Mesodermal cell (in vitro differentiated cells): ENCODE measurements around the gene PHETA2. TPM values are rescaled to one million over a fixed set of nuclear protein-coding genes. Genes with fewer than 3 reads are reported as not detected.
A peak's percentile ranks its signal among the peaks of the same experiment; 100 is the strongest.

Experiments
- H3K27ac ChIP-seq: 2 replicates; pipeline ENCODE4 v1.7.0; 2013; ENCODE audit warnings: mild to moderate bottlenecking, low read depth, low read length, moderate library complexity; ENCODE audit not compliant: severe bottlenecking
- H3K36me3 ChIP-seq: 2 replicates; pipeline ENCODE4 v1.7.1; 2013; ENCODE audit warnings: mild to moderate bottlenecking, low read length, moderate library complexity; ENCODE audit not compliant: control insufficient read depth, insufficient read depth
- H3K4me1 ChIP-seq: one replicate; pipeline ENCODE4 v1.7.1; 2013; ENCODE audit warnings: mild to moderate bottlenecking, low read length; ENCODE audit not compliant: insufficient read depth, control insufficient read depth, poor library complexity, severe bottlenecking
- H3K4me3 ChIP-seq: 2 replicates; pipeline ENCODE4 v1.7.0; 2013; ENCODE audit warnings: low read length, control low read depth, mild to moderate bottlenecking; ENCODE audit not compliant: insufficient read depth, poor library complexity, severe bottlenecking; ENCODE audit errors: extremely low read depth
- H3K9me3 ChIP-seq: 2 replicates; pipeline ENCODE4 v1.7.1; 2013; ENCODE audit warnings: mild to moderate bottlenecking, low read length, moderate library complexity; ENCODE audit not compliant: control insufficient read depth
- WGBS, 2 experiments: methylation state at CpG; one replicate each; pipeline ENCODE4 v1.1.5; 2013; ENCODE audit warnings: missing lambda C conversion rate in 2 of 2; ENCODE audit not compliant: insufficient coverage in 2 of 2; 5-methylcytosine and 5-hydroxymethylcytosine counted together
- polyA plus RNA-seq, 2 experiments: library from polyadenylated mRNA; stranded (reverse); fragments of 50-300 nt; gene quantifications; one replicate each; pipeline ENCODE4 v1.2.3, GENCODE V29; 2013

Gene PHETA2
- polyA plus RNA-seq (2013, experiment 1 of 2), result 2.9 TPM
- polyA plus RNA-seq (2013, experiment 2 of 2), result 1.9 TPM

- no peak within 1 kb of the TSS for H3K27ac ChIP-seq
- 20 to 30% methylated on average over 30 to 43 of the region's 55 CpGs for WGBS, 2 experiments
- H3K9me3 ChIP-seq, result no peaks in the 10 kb centered on the region
- peak within 1 kb of the TSS; percentile 22 for H3K4me3 ChIP-seq
- H3K4me1 ChIP-seq, result peaks cover 3% of the 10 kb centered on the region
- no peaks in the 10 kb centered on the region for H3K36me3 ChIP-seq
These were observed at the start of gene PHETA2 for GRCh38 chr22:42074132-42074811. Gene PHETA2, plus strand, starts transcription at chr22:42074248. Its CDS starts 3,046 bp downstream, at chr22:42077294.

GRCh38 chr22:42025421-42025820 is 48.6 kb upstream of the PHETA2 start:
- no peaks in the 10 kb centered on the region for H3K4me1 ChIP-seq
- 80 to 91% methylated on average over 1 of the region's 1 CpG for WGBS, 2 experiments

GRCh38 chr22:42026705-42027104 is 47.3 kb upstream of the PHETA2 start:
- WGBS, 2 experiments, result 90 to 93% methylated on average over 9 of the region's 10 CpGs
- Histone ChIP-seq H3K4me3 (no peak overlapping the region), H3K36me3 (no peaks in the 10 kb centered on the region), H3K4me1 (peaks cover 4% of the 10 kb centered on the region), H3K27ac (no peak overlapping the region), H3K9me3 (no peaks in the 10 kb centered on the region)

More at GRCh38 chr22:42025421-42025820, 48.6 kb upstream of the PHETA2 start:
- H3K27ac ChIP-seq, result no peak overlapping the region
- no peaks in the 10 kb centered on the region for H3K9me3 ChIP-seq
- H3K4me3 ChIP-seq, result no peak overlapping the region
- H3K36me3 ChIP-seq, result no peaks in the 10 kb centered on the region

- Histone ChIP-seq H3K27ac (no peak overlapping the region), H3K36me3 (no peaks in the 10 kb centered on the region), H3K4me1 (peaks cover 6% of the 10 kb centered on the region), H3K9me3 (peaks cover 10% of the 10 kb centered on the region), H3K4me3 (no peak overlapping the region)
- 88 to 96% methylated on average over 4 to 5 of the region's 5 CpGs for WGBS, 2 experiments
These were observed 40.5 kb upstream of the PHETA2 start for GRCh38 chr22:42033263-42034181.

GRCh38 chr22:42035256-42035655 is 38.8 kb upstream of the PHETA2 start:
- Histone ChIP-seq H3K36me3 (no peaks in the 10 kb centered on the region), H3K4me3 (no peak overlapping the region), H3K4me1 (peaks cover 6% of the 10 kb centered on the region), H3K9me3 (peaks cover 10% of the 10 kb centered on the region), H3K27ac (no peak overlapping the region)
- WGBS, 2 experiments, result 74 to 93% methylated on average over 7 of the region's 8 CpGs

- 75 to 90% methylated on average over 2 of the region's 5 CpGs for WGBS, 2 experiments
- H3K36me3 ChIP-seq, result no peaks in the 10 kb centered on the region
These were observed 34.8 kb upstream of the PHETA2 start for GRCh38 chr22:42039271-42039670.

GRCh38 chr22:42041784-42042183 is 32.3 kb upstream of the PHETA2 start:
- no peaks in the 10 kb centered on the region for H3K36me3 ChIP-seq
- H3K4me3 ChIP-seq, result no peak overlapping the region
- H3K9me3 ChIP-seq, result peaks cover 12% of the 10 kb centered on the region
- H3K27ac ChIP-seq, result no peak overlapping the region
- H3K4me1 ChIP-seq, result no peaks in the 10 kb centered on the region

More at GRCh38 chr22:42039271-42039670, 34.8 kb upstream of the PHETA2 start:
- Histone ChIP-seq H3K4me3 (no peak overlapping the region), H3K4me1 (no peaks in the 10 kb centered on the region), H3K27ac (no peak overlapping the region), H3K9me3 (peaks cover 12% of the 10 kb centered on the region)

- Histone ChIP-seq H3K36me3 (no peaks in the 10 kb centered on the region), H3K4me1 (no peaks in the 10 kb centered on the region), H3K27ac (no peak overlapping the region), H3K4me3 (no peak overlapping the region), H3K9me3 (no peaks in the 10 kb centered on the region)
- WGBS, 2 experiments, result 88% methylated on average over 1 of the region's 2 CpGs
These were observed 23.3 kb upstream of the PHETA2 start for GRCh38 chr22:42050641-42051180.

GRCh38 chr22:42052765-42053164 is 21.3 kb upstream of the PHETA2 start:
- WGBS, 2 experiments, result 80 to 100% methylated on average over 2 of the region's 3 CpGs

GRCh38 chr22:42056757-42057511 is 17.1 kb upstream of the PHETA2 start:
- WGBS, 2 experiments, result no CpG with 5 or more reads among the region's 1 CpG
- Histone ChIP-seq H3K9me3 (peaks cover 23% of the 10 kb centered on the region), H3K27ac (no peak overlapping the region), H3K36me3 (peaks cover 35% of the 10 kb centered on the region), H3K4me1 (no peaks in the 10 kb centered on the region), H3K4me3 (no peak overlapping the region)

More at GRCh38 chr22:42052765-42053164, 21.3 kb upstream of the PHETA2 start:
- Histone ChIP-seq H3K36me3 (no peaks in the 10 kb centered on the region), H3K4me1 (no peaks in the 10 kb centered on the region), H3K27ac (no peak overlapping the region), H3K4me3 (no peak overlapping the region), H3K9me3 (peaks cover 13% of the 10 kb centered on the region)
